IMR-90 (cell line): ENCODE results near the gene BCL11A. TPM values are rescaled to one million over a fixed set of nuclear protein-coding genes. Genes with fewer than 3 reads are reported as not detected.

Experiments
- ATAC-seq: fragments of 200-7000 bp; cut with Tn5 transposase; 2 replicates; pipeline ENCODE4 v1.9.1; 2020; ENCODE audit warnings: low read depth, mild to moderate bottlenecking, moderate library complexity
- BruUV-seq: library from RNA; stranded (reverse); fragments of 400-500 nt; replicated peaks from 2 replicates; lab custom pipeline; 2021; lab: Mats Ljungman, UMichigan
- CTCF ChIA-PET: fragments of 300-600 bp; formaldehyde crosslinking; extraction: SDS; loops from one replicate; lab custom pipeline; 2021; ENCODE audit warnings: antibody characterized with exemption; lab: Yijun Ruan, JAX
- POLR2A ChIA-PET: fragments of 300-600 bp; sonication (Branson Sonifier 250); formaldehyde crosslinking; loops from one replicate; lab custom pipeline; 2022; ENCODE audit warnings: antibody characterized with exemption; ENCODE audit not compliant: unreplicated experiment; lab: Charles Lee
- DNase-seq: peaks from one replicate; pipeline ENCODE4 v3.0.0; 2013
- H2AFZ ChIP-seq: replicated peaks from 2 replicates; pipeline ENCODE3; 2013; ENCODE audit warnings: low read length, mild to moderate bottlenecking; ENCODE audit not compliant: poor library complexity
- H2AK5ac ChIP-seq: 2 replicates; pipeline ENCODE4 v1.6.1; 2013; ENCODE audit warnings: low read depth, low read length, inconsistent platforms
- H2AK9ac ChIP-seq: replicated peaks from 2 replicates; pipeline ENCODE3; 2013; ENCODE audit warnings: mild to moderate bottlenecking, low read depth, low read length, moderate library complexity; ENCODE audit not compliant: poor library complexity
- H2BK120ac ChIP-seq: 2 replicates; pipeline ENCODE4 v1.6.1; 2013; ENCODE audit warnings: low read depth, low read length, inconsistent platforms
- H2BK15ac ChIP-seq: 3 replicates; pipeline ENCODE4 v1.6.1; 2013; ENCODE audit warnings: low read depth, low read length, inconsistent platforms
- H2BK20ac ChIP-seq: 2 replicates; pipeline ENCODE4 v1.6.1; 2013; ENCODE audit warnings: low read depth, mild to moderate bottlenecking, inconsistent platforms, low read length, moderate library complexity
- H2BK5ac ChIP-seq: 2 replicates; pipeline ENCODE4 v1.6.1; 2013; ENCODE audit warnings: mild to moderate bottlenecking, low read depth, low read length, inconsistent platforms; ENCODE audit not compliant: poor library complexity, severe bottlenecking
- H3K14ac ChIP-seq: replicated peaks from 2 replicates; pipeline ENCODE4 v1.6.1; 2013; ENCODE audit warnings: low read depth, low read length, inconsistent platforms
- H3K18ac ChIP-seq: 2 replicates; pipeline ENCODE4 v1.6.1; 2013; ENCODE audit warnings: low read depth, low read length, control low read depth
- H3K23ac ChIP-seq: 2 replicates; pipeline ENCODE4 v1.6.1; 2013; ENCODE audit warnings: low read depth, low read length, inconsistent platforms
- H3K27ac ChIP-seq: 2 replicates; pipeline ENCODE4 v1.5.1; 2013; ENCODE audit warnings: mild to moderate bottlenecking, control low read depth, low read length; ENCODE audit not compliant: insufficient read depth
- H3K27me3 ChIP-seq: 2 replicates; pipeline ENCODE4 v1.6.1; 2013; ENCODE audit warnings: low read length; ENCODE audit not compliant: control insufficient read depth, insufficient read depth
- H3K36me3 ChIP-seq: 2 replicates; pipeline ENCODE4 v1.6.1; 2013; ENCODE audit warnings: low read length, mixed read lengths; ENCODE audit not compliant: control insufficient read depth, insufficient read depth
- H3K4ac ChIP-seq: 2 replicates; pipeline ENCODE4 v1.6.1; 2013; ENCODE audit warnings: low read depth, low read length, inconsistent platforms
- H3K4me1 ChIP-seq: 2 replicates; pipeline ENCODE4 v1.6.1; 2013; ENCODE audit warnings: low read length, mixed read lengths; ENCODE audit not compliant: control insufficient read depth, insufficient read depth
- H3K4me2 ChIP-seq: 2 replicates; pipeline ENCODE4 v1.6.1; 2013; ENCODE audit warnings: low read depth, mild to moderate bottlenecking, control low read depth, low read length, moderate library complexity
- H3K4me3 ChIP-seq: 2 replicates; pipeline ENCODE4 v1.5.1; 2013; ENCODE audit warnings: low read depth, mild to moderate bottlenecking, control low read depth, low read length, moderate library complexity; ENCODE audit not compliant: insufficient read depth
- H3K56ac ChIP-seq: 2 replicates; pipeline ENCODE4 v1.6.1; 2013; ENCODE audit warnings: low read length, inconsistent platforms; ENCODE audit not compliant: insufficient read depth; ENCODE audit errors: extremely low read depth
- H3K79me1 ChIP-seq, 2 experiments: 2 replicates each; pipeline ENCODE4 v1.6.1; 2013; ENCODE audit warnings: low read length in 2 of 2, inconsistent platforms in 1 of 2, low read depth in 1 of 2
- H3K9ac ChIP-seq: 2 replicates; pipeline ENCODE4 v1.6.1; 2013; ENCODE audit warnings: low read depth, low read length, control low read depth
- H3K9me1 ChIP-seq: 2 replicates; pipeline ENCODE4 v1.6.1; 2013; ENCODE audit warnings: low read length, inconsistent platforms; ENCODE audit not compliant: insufficient read depth
- H3K9me3 ChIP-seq: 2 replicates; pipeline ENCODE4 v1.6.1; 2013; ENCODE audit warnings: low read length; ENCODE audit not compliant: control insufficient read depth, insufficient read depth
- H4K20me1 ChIP-seq: 2 replicates; pipeline ENCODE4 v1.6.1; 2013; ENCODE audit warnings: low read length, inconsistent platforms; ENCODE audit not compliant: insufficient read depth
- H4K5ac ChIP-seq: 2 replicates; pipeline ENCODE4 v1.6.1; 2013; ENCODE audit warnings: mild to moderate bottlenecking, low read depth, low read length, control low read depth
- H4K8ac ChIP-seq, 2 experiments: 2 replicates each; pipeline ENCODE4 v1.6.1; 2013; ENCODE audit warnings: low read depth in 2 of 2, low read length in 2 of 2, control low read depth in 1 of 2, inconsistent platforms in 1 of 2
- H4K91ac ChIP-seq: 2 replicates; pipeline ENCODE4 v1.6.1; 2013; ENCODE audit warnings: low read depth, low read length, inconsistent platforms; ENCODE audit not compliant: insufficient read depth
- BHLHE40 ChIP-seq: fragments of 150-350 bp; IDR thresholded peaks from 2 replicates; pipeline ENCODE4 v1.6.1; 2016; ENCODE audit warnings: mild to moderate bottlenecking, low read depth, low read length
- CTCF ChIP-seq: conservative IDR thresholded peaks from 2 replicates; pipeline ENCODE4 v1.5.1; 2012; ENCODE audit warnings: mild to moderate bottlenecking, low read depth, low read length, improper control_type of control experiment
- FOS ChIP-seq: fragments of 150-350 bp; IDR thresholded peaks from 2 replicates; pipeline ENCODE4 v1.6.1; 2016; ENCODE audit warnings: low read depth, low read length
- MXI1 ChIP-seq: IDR thresholded peaks from 2 replicates; pipeline ENCODE4 v1.6.1; 2012; ENCODE audit warnings: low read depth, mild to moderate bottlenecking, low read length, moderate library complexity, borderline replicate concordance
- RAD21 ChIP-seq: IDR thresholded peaks from 2 replicates; pipeline ENCODE4 v1.6.1; 2012; ENCODE audit warnings: low read length, improper control_type of control experiment
- WGBS, 2 experiments: methylation state at CpG; one replicate each; pipeline versions ENCODE4 v1.1.5 to v1.1.7; 2013; ENCODE audit warnings: missing lambda C conversion rate in 2 of 2; ENCODE audit not compliant: insufficient read length in 1 of 2; ENCODE audit errors: extremely low coverage in 2 of 2; 5-methylcytosine and 5-hydroxymethylcytosine counted together
- dilution Hi-C: fragments of 300-500 bp; cut with HindIII; formaldehyde crosslinking; loops from one replicate; pipeline ENCODE4 v1.14.3; 2018; ENCODE audit warnings: low sequenced_read_pairs; ENCODE audit not compliant: unreplicated experiment
- in situ Hi-C: fragments of 300-500 bp; cut with MboI; formaldehyde crosslinking; loops from 3 replicates; pipeline ENCODE4 v1.14.3; 2019; ENCODE audit warnings: low sequenced_read_pairs, inconsistent platforms, mixed read lengths
- intact Hi-C: fragments of 100-400 bp; cut with micrococcal nuclease; formaldehyde crosslinking; loops from 2 replicates; pipeline ENCODE4 v1.10.0; 2022
- polyA plus RNA-seq, 3 experiments: library from polyadenylated mRNA; depleted of rRNA; stranded (reverse); fragments of >200 nt; gene quantifications; 2 replicates each; pipeline ENCODE4 v1.2.3, GENCODE V29; 2012; ENCODE audit warnings: low replicate concordance in 1 of 3
- total RNA-seq: library from RNA; depleted of rRNA; stranded (reverse); fragments of >200 nt; gene quantifications from 2 replicates; pipeline ENCODE4 v1.2.3, GENCODE V29; 2012

BCL11A gene
- total and polyA plus RNA-seq, 2 of the 4 experiments (the other 2 are of a cell fraction), result 1.0 to 1.1 TPM

GRCh38 chr2:60555066-60555782 lies 1.8 kb upstream of the BCL11A start:
- no peak overlapping the region for H4K91ac ChIP-seq
- H2BK5ac ChIP-seq, result no peak overlapping the region
- H3K4me1 ChIP-seq, result no peaks in the 10 kb centered on the region
- 7% methylated on average over 3 of the region's 43 CpGs; no CpG with 5 or more reads in 1 of the 2 experiments for WGBS, 2 experiments
- peak overlapping the region; percentile 61 for H3K4me2 ChIP-seq
- intact Hi-C loops, result loop anchor here (10.0 kb wide), 1 partner anchor 1980 kb away; no protein-coding TSS in a partner anchor
- no peak overlapping the region for H4K5ac ChIP-seq
- ATAC-seq, result peak; percentile 31
- H3K56ac ChIP-seq, result no peak overlapping the region
- H3K27me3 ChIP-seq, result peaks cover 49% of the 10 kb centered on the region
- H2AK5ac ChIP-seq, result no peak overlapping the region
- H2BK20ac ChIP-seq, result no peak overlapping the region
- H3K18ac ChIP-seq, result no peak overlapping the region
- no peak overlapping the region for H3K9ac ChIP-seq
- peak overlapping the region; percentile 93 for H2AFZ ChIP-seq
- TF ChIP-seq CTCF, result peak; percentile 43
- peak; percentile 79 for TF ChIP-seq BHLHE40
- no peak for TF ChIP-seq FOS
- 0 out of 2 replicates have a peak, but pooled peaks have one; percentile 39 for TF ChIP-seq MXI1
- TF ChIP-seq RAD21, result peak; percentile 41
- in situ Hi-C loops, result no loop called here
- peak; percentile 70 for DNase-seq
- CTCF ChIA-PET, result interaction anchor here (1.2 kb wide), 1 partner anchor 27 kb away, joined by 3 read pairs; no protein-coding TSS in a partner anchor
- H3K27ac ChIP-seq, result no peak overlapping the region
- H3K23ac ChIP-seq, result 0 out of 2 replicates have a peak overlapping the region, but pooled peaks have one; percentile 36
- peak overlapping the region; percentile 39 for H3K4me3 ChIP-seq
- H3K14ac ChIP-seq, result no peak overlapping the region
- H4K8ac ChIP-seq, result no peak overlapping the region
- dilution Hi-C loops, result no loop called here
- no peak overlapping the region for H2BK15ac ChIP-seq
- H3K79me1 ChIP-seq, result no peaks in the 10 kb centered on the region
- H3K36me3 ChIP-seq, result no peaks in the 10 kb centered on the region
- H4K20me1 ChIP-seq, result no peaks in the 10 kb centered on the region
- H2BK120ac ChIP-seq, result no peak overlapping the region
- POLR2A ChIA-PET, result no interaction called here
- no peaks in the 10 kb centered on the region for H3K9me3 ChIP-seq
- H2AK9ac ChIP-seq, result peak overlapping the region; percentile 56
- no TSS peak for BruUV-seq
- no peak overlapping the region for H3K4ac ChIP-seq
- H3K9me1 ChIP-seq, result no peaks in the 10 kb centered on the region
